CD4-positive, alpha-beta T cell treated with Interleukin-12 subunit alpha and Interleukin-12 subunit beta, for 1 hour (primary cell): ENCODE data around the gene CXorf49.

Experiments
- DNase-seq: peaks from one replicate; pipeline ENCODE4 v3.0.0-alpha.2; 2020

The CXorf49 gene

GRCh38 chrX:71671043-71671780 is 46.9 kb downstream of the CXorf49 start:
- DNase-seq = no peak

- peak; percentile 35 for DNase-seq
Measured at GRCh38 chrX:71669947-71670346, 48.1 kb downstream of the CXorf49 start.

- no peak for DNase-seq
Measured at GRCh38 chrX:71669492-71669891, 48.6 kb downstream of the CXorf49 start.

DNA sequence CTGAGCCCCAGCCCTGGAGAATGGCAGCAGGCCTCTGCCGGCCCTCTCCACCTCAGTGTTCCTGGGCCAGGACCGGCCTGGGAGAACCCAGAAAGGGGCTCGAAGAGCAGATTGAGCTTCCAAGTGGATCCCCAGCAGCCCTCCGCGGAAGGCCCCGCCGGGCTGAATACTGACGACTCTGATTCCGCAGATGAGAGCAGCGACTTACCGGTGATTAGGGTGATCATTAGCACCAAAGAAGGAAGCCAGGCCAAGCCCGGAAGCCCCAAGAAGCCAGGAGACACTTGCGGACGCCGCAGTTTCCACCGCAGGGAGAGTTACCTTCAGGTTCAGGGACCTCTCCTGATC is 49.9 kb downstream of the CXorf49 start:
- DNase-seq = no peak

- DNase-seq = no peak
Measured at GRCh38 chrX:71667328-71668247, 50.5 kb downstream of the CXorf49 start, which contains the start of gene LOC101059915. TSS of gene LOC101059915 (plus strand) at chrX:71667546.

DNA sequence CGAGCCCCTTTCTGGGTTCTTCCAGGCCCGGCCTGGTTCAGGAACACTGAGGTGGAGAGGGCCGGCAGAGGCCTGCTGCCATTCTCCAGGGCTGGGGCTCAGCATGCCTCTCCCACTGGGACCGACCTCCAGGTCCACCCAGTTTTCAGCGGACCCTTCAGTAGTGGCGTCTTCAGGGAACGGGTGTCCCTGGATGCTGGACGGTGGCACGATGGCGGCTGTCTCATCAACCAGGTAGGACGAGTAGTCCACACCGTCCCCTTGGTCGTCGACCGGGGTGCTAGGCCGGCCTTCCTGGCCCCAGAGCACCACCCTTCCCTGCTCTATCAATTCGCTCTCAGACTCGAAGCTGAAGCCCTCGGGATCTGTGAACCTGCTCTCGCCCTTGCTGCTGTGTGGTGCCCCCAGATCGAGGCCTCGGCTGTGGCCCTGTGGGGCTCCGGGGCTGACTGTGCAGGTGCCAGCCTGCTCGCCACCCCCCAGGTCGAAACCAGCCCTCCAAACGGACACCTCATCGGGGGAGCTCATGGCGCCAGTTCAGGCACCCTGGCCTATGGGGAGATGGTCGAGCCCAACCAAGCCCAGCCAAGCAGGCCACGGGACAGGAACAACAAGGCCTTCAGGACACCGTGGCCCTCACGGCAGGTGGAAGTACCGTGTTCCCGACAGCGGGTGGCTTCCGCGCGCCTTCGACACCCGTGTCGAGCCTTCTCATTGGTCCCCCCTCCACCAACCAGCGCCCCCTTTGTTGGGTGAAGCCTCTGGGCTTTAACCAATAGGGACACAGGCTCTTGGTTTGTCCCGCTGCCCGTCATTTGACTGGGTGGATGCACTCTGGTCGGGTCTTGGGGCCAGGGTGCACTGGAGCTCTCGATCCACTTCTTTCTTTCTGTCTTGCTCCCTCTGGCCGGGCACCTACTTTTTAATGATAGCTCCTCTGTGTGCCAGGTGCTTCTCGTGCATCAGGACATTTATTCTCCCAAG is 51.6 kb downstream of the CXorf49 start:
- no peak for DNase-seq

DNA sequence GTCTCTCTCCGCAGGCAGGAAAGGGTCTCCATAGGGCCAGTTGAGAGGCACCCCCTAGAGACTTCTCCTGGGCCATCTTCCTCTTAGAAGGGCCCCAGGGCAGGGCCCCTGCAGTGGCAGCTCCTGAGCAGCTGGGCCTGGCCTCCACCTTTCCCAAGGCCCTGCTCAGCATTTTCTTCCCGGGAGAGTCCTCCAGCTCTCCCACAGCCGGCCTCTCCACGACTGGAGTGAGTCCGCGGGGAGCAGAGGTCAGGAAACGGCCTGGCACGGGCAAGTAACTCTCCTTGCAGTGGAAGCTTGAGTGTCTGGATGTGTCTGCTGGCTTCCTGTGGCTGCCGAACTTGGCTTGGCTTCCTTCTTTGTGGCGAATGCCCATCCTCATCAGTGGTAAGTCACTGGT is 52.3 kb downstream of the CXorf49 start:
- no peak for DNase-seq

DNA sequence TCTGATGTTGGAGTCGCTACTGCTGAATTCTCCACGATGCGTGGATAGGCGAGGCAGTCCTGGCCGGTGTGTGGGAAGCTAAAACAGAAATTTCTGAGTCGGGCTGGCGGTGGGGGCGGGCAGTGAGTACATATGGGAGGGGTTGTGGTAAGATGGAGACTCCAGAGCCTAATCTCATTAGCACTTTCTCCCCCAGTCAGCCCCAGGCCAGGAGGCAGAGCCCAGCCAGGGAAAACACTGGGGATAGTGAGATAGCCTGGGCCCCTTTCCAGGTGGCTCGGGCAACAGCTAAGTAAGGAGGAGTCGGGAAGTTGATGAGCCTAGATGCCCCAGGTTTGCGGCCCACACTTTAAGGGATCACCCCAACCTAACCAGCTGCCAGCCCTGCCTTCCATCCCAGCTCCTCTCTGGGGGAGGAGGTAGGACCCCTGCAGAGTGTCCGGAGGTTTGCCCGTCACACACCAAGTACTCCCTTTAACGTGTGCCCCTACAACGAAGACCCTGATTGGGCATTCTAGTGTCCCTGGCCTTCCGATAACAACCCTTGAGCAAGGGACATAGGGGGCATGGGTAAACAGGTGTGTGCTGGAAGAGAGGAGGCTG is 53.1 kb downstream of the CXorf49 start:
- DNase-seq = no peak
